ENCODE measurements around the gene LRRTM4.
"Not testable (repeated sequence)": the region's sequence is repeated elsewhere in the genome, so short reads cannot be mapped to it uniquely, and the experiment has no call there.

Gene LRRTM4

DNA sequence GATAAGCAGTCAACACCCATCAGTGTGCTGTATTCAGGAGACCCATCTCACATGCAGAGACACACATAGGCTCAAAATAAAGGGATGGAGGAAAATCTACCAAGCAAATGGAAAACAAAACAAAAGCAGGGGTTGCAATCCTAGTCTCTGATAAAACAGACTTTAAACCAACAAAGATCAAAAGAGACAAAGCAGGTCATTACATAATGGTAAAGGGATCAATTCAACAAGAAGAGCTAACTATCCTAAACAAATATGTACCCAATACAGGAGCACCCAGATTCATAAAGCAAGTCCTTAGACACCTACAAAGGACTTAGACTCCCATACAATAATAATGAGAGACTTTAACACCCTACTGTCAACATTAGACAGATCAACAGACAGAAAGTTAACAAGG lies 358.2 kb downstream of the LRRTM4 start:
- DNase-seq (ENCODE audit: low read depth in 2 of 2): not testable (repeated sequence)

DNA sequence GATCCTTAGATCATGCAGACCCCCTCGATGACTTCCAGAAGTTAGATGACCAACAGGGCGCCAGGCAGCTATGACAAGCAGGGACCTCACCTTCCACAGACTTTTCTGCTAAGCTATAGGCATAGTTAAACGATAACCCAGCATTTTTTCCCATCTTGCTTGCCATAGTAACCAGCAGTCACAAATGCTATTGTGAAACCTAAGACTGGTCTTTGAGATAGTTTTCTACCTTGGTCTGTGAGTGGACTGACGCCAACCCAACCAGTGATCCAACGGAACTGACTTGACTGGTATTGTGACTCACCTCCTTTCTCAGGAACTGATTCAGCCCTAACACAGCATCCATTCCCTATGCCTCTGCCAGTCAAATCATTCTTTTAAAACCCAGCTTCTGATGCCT lies 361.2 kb downstream of the LRRTM4 start:
- no peak for DNase-seq (ENCODE audit: low read depth in 2 of 2)

DNA sequence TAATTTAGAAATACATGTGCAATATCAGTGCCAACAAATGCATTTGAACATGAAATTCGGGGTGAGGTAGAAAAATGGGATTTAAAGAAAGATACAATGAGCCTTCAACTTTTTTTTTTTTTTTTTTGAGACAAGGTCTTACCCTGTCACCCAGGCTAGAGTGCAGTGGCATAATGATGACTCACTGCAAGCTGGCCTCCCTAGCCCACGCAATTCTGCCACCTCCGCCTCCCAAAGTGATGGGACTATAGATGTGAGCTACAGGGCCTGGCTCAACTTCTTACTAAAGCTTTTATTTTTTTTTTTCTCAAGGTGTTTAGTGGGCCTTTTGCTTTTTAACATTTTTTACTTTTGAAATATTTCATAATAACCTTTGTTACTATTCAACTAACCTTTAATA lies 365.6 kb downstream of the LRRTM4 start:
- DNase-seq (ENCODE audit: low read depth in 2 of 2): no peak

DNA sequence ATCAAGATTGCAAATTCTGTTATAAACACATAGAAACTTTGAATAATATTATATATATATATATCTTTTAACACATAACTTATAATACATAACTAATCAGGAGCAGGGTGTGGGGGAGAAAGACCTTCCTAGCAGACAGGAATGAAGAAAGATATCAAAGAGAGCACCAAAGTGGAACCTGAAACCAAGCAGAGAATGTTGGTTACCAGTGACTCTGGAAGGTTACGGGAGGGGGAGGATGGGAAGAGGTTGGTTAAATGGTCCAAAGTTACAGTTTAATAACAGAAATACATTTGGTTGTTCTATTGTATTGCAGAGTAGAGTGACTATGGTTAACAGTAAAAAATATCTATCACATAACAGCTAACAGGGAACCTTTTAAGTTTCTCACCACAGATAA lies 366.7 kb downstream of the LRRTM4 start:
- DNase-seq (ENCODE audit: low read depth in 2 of 2): no peak

DNA sequence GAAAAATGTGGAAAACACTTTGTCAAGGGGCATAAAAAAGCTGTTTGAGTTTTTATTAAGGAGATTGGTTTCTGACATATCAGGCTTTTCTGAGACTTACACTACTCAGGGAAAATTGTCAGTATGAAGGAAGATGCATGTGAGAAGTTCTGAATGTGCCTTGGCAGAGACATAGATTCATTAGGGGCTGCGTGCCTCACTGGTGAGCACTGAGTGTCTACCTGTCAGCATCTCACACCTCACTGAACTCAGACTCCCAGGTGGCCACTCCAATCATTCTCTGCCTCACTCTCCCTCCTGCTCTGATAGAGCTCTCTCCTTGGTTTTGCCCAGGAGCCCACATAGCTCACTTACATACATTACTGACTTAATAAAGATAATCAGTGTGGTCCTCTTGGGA lies 372.6 kb downstream of the LRRTM4 start:
- DNase-seq (ENCODE audit: low read depth in 2 of 2): no peak

DNA sequence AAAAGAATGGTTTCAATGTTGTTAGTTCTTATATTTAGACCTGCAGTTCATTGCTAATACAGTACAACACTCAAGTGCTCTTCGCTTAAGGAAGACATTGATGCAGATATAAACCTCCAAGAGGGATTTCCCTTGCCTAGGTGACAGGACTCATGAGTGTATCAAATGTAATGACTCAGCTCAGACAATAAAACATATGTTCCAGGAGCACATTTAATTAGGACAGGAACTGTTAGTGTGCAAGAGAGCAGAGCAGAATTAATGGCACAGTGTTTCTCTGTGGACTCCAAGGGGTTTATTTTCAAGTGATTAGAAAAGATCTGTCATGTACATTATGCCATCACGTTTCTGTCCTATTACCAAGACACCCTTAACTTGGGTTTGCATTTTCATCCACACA lies 375.0 kb downstream of the LRRTM4 start:
- no peak for DNase-seq (ENCODE audit: low read depth in 2 of 2)

DNA sequence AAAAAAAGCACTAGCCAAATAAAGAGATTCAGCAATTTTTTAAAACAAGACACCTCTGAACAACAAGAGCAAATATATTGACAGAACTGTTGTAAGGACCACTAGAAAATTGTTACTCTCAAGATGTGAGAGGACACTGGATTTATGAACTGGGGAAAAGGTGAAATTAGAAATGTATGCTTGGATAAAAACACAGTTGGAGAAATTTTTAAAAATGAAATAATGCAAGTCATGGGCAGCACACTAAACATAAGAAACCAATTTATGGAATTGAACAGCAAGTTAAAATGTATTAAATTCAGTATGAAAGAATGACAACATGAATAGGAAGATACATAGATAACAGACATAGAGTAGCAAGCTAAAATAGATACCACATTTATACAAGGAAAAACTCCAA lies 377.4 kb downstream of the LRRTM4 start:
- DNase-seq (ENCODE audit: low read depth in 2 of 2): no peak

DNA sequence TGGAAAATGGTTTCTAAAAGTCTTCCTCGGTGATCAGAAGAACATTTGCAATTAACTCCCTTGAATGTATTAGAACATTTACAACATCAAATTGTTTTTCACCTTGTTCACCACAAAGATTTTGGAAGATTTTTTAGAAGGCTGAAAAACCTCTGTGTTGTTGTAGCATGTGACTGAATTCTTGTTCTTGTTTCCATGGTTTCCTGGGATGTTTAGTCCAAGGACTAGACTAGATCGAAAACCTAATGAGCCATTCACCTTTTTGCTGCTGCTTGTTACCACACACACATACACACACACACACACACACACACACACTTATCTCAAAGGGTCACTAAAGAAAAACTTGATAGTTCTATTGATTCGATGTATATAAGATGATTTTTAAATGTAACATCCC lies 380.0 kb downstream of the LRRTM4 start:
- no peak for DNase-seq (ENCODE audit: low read depth in 2 of 2)

DNA sequence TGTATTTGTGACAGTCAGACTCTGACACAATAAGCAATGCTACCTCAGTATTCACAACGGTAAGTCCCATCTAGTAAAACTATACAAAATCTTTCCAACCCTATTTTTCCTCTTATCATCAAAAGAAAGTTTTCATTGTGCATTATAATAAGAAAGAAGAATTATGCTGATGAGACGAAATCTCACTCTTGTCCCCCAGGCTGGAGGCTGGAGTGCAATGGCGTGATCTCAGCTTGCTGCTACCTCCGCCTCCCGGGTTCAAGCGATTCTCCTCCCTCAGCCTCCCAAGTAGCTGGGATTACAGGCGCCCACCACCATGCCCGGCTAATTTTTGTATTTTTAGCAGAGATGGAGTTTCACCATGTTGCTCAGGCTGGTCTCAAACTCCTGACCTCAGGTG lies 393.7 kb downstream of the LRRTM4 start:
- not testable (repeated sequence) for DNase-seq (ENCODE audit: low read depth in 2 of 2)

DNA sequence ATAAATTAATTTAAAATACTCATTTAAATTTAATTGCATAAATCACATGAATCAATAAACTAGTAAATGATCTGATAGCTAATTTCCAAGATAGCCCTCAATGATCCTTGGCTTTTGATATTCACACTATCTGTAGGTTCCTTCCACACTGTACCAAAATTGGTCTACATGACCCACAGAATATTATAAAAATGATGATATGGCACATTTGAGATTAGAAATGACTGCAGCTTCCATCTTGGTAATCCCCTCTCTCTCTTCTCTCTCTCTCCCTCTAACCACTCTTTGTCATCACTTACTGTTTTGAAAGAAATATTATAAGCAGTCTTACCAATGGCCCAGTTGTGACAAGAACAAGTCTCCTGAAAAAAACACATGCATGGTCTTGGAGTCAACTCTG lies 394.8 kb downstream of the LRRTM4 start:
- no peak for DNase-seq (ENCODE audit: low read depth in 2 of 2)

DNA sequence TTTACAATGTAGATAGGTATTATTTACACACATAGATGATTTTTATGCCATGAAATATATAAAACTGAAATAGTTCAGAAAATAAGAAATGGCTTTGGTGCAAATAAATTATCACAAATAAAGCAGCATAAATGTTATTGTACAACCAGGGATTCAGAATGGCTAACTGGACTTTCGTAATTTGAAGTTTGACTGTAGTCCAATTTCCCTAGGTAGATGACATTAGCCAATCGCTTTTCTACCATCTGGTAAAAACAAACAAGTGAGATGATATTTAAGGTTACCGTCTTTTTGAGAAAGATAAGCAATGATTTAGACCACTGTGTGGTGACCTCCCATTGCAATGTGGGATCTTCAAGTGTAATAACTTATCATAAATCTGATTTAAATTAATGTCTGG lies 400.7 kb downstream of the LRRTM4 start:
- DNase-seq (ENCODE audit: low read depth in 2 of 2): no peak

DNA sequence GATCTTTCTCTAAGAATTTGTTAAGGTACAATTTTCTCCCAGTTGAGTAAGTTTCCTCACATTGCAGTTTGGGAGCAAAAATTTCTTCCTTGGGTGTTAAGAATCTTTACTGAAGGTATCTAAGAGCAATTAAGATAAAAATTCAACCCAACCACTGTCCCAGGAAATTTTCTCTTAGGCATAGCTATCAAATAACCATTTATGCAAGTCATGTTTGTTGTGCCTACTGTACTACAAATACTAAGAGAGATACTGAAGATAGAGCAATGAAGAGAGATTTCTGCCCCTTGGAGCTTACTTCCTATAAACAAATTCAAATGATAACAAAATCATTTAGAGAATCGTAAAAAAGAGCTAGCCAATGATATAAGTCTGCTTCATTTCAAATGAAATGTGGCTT lies 402.8 kb downstream of the LRRTM4 start:
- DNase-seq (ENCODE audit: low read depth in 2 of 2): no peak

DNA sequence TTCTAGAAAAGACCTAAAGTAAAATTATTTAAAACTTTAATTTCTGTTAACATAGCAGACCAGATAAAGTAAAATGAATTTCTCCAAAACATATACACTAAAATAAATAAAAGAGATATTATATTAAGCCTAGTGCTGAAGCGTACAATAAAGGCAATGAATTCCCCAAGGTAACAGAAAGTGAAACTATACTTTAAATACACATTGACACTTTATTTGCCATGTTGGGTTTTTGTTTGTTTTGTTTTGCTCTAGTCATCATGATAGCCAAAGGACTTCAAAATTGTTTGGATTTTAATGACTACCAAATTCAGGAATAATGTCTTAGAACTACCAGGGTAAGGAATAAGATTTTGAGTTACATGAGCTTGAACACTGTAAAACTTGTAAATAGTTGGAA lies 413.3 kb downstream of the LRRTM4 start:
- DNase-seq (ENCODE audit: low read depth in 2 of 2): no peak

DNA sequence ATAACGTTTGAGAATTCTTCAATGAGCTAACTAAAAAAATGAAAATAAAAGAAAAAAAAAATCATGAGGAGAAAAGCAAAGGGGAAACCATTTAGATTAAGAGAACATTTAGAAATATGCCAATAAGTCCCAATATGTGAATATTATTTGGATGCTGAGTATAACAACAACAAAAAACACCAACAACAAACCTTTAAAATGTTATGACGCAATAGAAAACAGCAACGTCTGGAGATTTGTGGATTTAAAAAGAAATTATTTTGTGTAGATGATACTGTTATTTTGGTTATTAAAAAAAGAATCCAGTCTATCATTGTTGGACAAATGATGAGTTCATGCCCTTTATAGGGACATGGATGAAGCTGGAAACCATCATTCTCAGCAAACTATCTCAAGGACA lies 417.2 kb downstream of the LRRTM4 start:
- DNase-seq (ENCODE audit: low read depth in 2 of 2): no peak

DNA sequence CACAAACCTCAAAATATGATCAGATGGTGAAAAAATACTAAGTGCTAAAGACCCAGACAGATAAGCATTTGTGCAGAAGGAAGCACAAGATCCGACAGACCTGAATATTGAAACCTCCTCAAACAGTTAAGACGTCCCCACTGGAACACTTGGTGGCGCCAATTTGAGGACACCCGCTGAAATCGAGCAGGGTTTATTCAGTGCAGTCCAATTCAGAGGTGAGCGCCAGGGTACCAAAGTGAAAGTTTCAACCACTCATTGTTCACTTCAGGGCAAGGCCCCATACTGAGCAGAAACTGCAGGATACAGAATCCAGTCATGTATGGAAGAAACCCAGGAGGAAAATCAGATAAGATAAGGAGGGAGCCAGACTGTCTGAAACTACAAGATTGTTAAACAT lies 417.6 kb downstream of the LRRTM4 start:
- DNase-seq (ENCODE audit: low read depth in 2 of 2): no peak

DNA sequence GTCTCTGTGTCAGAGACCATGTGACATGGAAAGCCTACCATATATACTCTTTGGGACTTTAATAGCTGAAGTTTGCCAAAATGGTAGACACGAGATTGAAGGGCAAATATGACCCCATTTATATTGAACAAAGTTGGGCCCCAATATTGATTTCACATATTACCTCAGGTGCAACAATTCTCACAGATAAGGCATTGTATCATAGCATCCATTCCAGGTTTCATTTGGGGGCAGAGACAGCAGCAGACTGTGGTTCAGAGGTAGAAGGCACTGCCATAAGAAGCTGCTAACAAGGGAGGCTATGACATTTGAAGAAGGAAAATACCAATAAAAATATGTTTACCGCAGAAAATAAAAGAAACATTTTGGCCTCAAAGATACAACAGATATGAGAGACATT lies 419.2 kb downstream of the LRRTM4 start:
- DNase-seq (ENCODE audit: low read depth in 2 of 2): no peak

DNA sequence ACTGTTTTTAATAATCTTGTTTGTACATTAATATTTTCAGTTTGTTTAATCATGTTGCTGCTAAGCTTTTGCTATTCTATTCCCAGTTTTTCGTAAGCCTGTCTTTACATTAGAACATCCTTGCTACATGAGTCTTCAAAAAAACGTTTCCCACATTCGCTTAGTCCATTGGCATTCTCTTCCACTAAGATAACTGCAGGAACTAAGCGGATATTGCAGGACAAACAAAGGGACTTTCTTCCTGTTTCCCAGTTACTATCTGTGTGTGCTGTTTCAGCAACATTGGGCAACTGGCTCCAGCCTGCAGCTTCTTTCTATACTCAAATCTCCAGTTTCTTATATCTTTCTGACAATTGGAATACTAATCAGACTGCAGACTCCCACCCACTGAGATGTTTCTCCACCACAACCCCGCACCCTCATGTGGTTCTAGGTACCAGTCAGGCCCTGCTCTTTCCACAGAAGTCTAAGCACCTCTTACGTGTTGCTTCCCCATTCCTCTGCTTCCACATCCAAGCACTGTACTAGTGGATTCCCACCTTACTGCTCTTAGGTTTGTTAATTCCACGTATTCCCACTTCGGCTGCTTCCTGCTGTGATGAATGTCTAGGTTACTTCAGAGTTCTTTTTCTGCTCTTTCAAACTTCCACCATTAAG lies 420.3 kb downstream of the LRRTM4 start:
- DNase-seq (ENCODE audit: low read depth in 2 of 2): no peak

DNA sequence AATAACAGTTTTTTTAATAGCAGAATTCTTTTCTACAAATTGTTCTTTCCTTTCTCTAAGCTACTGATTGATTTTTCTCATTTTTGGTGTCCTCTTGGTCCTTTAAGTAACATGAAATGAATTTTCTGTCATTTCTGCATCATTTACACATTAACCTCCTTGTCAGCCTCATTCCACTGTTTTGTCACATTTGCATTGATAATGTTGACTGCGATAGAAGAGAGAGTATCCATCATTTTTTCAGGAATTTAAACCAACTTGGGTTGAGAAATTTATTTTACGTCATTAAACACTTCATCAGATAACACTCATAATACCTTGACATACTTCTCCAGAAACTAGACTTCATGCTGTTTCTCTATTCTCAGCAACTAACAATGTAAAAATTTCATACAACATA lies 422.2 kb downstream of the LRRTM4 start:
- DNase-seq (ENCODE audit: low read depth in 2 of 2): no peak

DNA sequence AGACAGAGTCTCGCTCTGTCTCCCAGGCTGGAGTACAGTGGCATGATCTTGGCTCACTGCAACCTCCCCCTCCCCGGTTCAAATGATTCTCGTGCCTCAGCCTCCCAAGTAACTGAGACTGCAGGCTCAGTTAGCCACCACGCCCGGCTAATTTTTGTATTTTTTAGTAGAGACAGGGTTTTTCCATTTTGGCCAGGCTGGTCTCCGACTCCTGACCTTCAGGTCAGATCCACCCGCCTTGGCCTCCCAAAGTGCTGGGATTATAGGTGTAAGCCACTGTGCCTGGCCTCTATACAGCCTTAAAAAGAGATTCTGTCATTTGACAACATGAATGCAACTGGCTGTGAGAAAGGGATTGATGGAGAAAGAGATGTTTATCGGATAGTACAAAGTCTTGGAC lies 426.7 kb downstream of the LRRTM4 start:
- DNase-seq (ENCODE audit: low read depth in 2 of 2): not testable (repeated sequence)

DNA sequence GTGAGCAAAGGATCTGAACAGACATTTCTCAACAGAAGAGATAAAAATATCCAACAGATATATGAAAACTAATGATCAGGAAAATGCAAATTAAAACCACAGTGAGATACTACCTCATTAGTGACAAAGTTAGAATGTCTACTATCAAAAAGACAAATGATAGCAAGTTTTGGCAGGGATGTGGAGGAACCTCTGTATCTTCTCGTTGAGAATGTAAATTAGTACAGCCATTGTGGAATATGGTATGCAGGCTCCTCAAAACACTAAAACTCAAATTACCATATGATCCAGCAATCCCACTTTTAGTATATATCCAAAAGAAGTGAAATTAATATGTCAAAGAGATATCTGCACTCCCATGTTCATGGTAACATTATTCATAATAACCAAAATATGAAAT lies 427.1 kb downstream of the LRRTM4 start:
- no peak for DNase-seq (ENCODE audit: low read depth in 2 of 2)

DNA sequence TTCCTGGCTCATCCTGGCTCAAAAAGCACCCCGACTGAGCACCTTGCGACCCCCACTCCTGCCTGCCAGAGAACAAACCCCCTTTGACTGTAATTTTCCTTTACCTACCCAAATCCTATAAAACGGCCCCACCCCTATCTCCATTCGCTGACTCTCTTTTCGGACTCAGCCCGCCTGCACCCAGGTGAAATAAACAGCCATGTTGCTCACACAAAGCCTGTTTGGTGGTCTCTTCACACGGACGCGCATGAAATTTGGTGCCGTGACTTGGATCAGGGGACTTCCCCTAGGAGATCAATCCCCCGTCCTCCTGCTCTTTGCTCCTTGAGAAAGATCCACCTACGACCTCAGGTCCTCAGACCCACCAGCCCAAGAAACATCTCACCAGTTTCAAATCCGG lies 433.8 kb downstream of the LRRTM4 start:
- DNase-seq (ENCODE audit: low read depth in 2 of 2): not testable (repeated sequence)

DNA sequence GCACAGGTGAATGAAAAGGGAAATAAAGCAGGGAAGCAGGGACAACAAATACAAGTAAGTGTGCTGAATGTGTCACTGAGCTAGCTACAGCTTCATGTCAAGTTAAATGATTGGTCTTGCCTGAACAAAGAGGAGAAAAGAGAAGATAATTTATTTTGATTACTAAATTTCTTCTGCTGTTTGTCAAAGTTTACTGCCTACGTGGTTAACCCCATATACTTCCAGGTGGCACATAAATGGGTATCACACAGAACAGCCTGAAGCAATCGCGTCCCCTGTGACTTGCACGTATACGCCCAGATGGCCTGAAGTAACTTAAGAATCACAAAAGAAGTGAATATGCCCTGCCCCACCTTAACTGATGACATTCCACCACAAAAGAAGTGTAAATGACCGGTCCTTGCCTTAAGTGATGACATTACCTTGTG lies 434.2 kb downstream of the LRRTM4 start:
- DNase-seq (ENCODE audit: low read depth in 2 of 2): no peak

DNA sequence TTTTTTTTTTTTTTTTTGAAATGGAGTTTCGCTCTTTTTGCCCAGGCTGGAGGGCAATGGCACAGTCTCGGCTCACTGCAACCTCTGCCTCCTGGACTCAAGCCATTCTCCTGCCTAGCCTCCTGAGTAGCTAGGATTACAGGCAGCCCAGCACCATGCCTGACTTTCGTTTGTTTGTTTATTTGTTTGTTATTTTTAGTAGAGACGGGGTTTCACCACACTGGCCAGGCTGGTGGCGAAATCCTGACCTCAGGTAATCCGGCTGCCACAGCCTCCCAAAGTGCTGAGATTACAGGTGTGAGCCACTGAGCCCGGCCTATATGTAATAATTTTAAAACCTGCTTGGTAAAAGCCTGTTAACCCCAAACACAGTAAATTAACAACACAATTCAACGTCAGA lies 435.7 kb downstream of the LRRTM4 start:
- no peak for DNase-seq (ENCODE audit: low read depth in 2 of 2)

DNA sequence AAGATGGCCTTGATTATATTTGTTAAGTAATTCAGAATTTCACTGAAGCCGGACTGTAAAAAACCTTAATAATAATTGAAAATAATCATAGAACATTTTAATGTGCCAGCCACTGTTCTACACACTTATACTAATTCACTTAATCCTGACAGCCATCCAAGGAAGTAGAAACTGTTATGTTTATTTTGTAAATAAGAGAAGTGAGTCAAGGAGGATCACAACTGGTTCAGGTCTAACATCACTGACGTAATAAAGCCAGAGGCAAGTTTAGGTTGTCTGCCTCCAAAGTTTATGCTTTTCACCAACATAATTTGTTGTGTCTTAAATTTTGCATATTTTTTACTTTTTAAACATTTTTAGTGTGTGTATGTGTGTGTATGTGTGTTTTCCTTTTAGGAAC lies 436.1 kb downstream of the LRRTM4 start:
- DNase-seq (ENCODE audit: low read depth in 2 of 2): no peak
